ENCODE measurements around the gene KRT16. TPM values are rescaled to one million over a fixed set of nuclear protein-coding genes. Genes with fewer than 3 reads are reported as not detected.

The KRT16 gene
- total RNA-seq, 2 experiments from 2014 or later, result not detected

GRCh38 chr17:41571561-41572434, 40.8 kb downstream of the KRT16 start, which contains the start of gene KRT9:
Gene KRT9, minus strand, starts transcription at chr17:41572059. Its CDS starts 67 bp downstream, at chr17:41571992.
- TF ChIP-seq, protein P1, sequence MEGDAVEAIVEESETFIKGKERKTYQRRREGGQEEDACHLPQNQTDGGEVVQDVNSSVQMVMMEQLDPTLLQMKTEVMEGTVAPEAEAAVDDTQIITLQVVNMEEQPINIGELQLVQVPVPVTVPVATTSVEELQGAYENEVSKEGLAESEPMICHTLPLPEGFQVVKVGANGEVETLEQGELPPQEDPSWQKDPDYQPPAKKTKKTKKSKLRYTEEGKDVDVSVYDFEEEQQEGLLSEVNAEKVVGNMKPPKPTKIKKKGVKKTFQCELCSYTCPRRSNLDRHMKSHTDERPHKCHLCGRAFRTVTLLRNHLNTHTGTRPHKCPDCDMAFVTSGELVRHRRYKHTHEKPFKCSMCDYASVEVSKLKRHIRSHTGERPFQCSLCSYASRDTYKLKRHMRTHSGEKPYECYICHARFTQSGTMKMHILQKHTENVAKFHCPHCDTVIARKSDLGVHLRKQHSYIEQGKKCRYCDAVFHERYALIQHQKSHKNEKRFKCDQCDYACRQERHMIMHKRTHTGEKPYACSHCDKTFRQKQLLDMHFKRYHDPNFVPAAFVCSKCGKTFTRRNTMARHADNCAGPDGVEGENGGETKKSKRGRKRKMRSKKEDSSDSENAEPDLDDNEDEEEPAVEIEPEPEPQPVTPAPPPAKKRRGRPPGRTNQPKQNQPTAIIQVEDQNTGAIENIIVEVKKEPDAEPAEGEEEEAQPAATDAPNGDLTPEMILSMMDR (IDR thresholded peaks at IDR 0.05), result no peak
- ChIA-PET POLR2A (interaction anchor here (0.6 kb wide), 1 partner anchor 80 kb away, joined by 3 read pairs; no protein-coding TSS in a partner anchor), CTCF (no interaction called here)
- H3K27ac Mint-ChIP-seq, result no peak within 1 kb of the TSS
- Histone ChIP-seq H3K27ac (ENCODE audit: low read depth in 1 of 2, low read length in 2 of 2) (no peak within 1 kb of the TSS), H3K9me3 (ENCODE audit: control insufficient read depth in 1 of 2, insufficient read depth in 1 of 2, low read length in 2 of 2) (peaks cover 10 to 16% of the 10 kb centered on the region in 2 experiments), H3K27me3 (ENCODE audit: control insufficient read depth in 1 of 2, insufficient read depth in 2 of 2, low read length in 2 of 2) (peaks cover 14 to 16% of the 10 kb centered on the region in 2 experiments), H3K36me3 (ENCODE audit: insufficient read depth, low read length) (no peaks in the 10 kb centered on the region), H3K4me1 (ENCODE audit: insufficient read depth, low read length) (peaks cover 4% of the 10 kb centered on the region), H3K4me3 (ENCODE audit: low read length) (no peak within 1 kb of the TSS)
- H3K4me3 Mint-ChIP-seq, result no peak within 1 kb of the TSS
- intact Hi-C loops (cut with DNase I, micrococcal nuclease), result no loop called here
- no peaks in the 10 kb centered on the region for H3K36me3 Mint-ChIP-seq (ENCODE audit: low read depth)
- H3K4me1 Mint-ChIP-seq (ENCODE audit: low read depth), result peaks cover 16% of the 10 kb centered on the region
- peaks cover 6% of the 10 kb centered on the region for H3K9me3 Mint-ChIP-seq
- DNase-seq, result no peak
- ATAC-seq (ENCODE audit: poor library complexity), result no peak
- peaks cover 44% of the 10 kb centered on the region for H3K27me3 Mint-ChIP-seq

- Mint-ChIP-seq H3K36me3 (ENCODE audit: low read depth) (no peaks in the 10 kb centered on the region), H3K27ac (peak overlapping the region; percentile 71), H3K9me3 (peaks cover 6% of the 10 kb centered on the region), H3K27me3 (peaks cover 27% of the 10 kb centered on the region), H3K4me3 (no peak overlapping the region), H3K4me1 (ENCODE audit: low read depth) (peaks cover 19% of the 10 kb centered on the region)
- peaks cover 4% of the 10 kb centered on the region for H3K4me1 ChIP-seq (ENCODE audit: insufficient read depth, low read length)
- no peaks in the 10 kb centered on the region for H3K36me3 ChIP-seq (ENCODE audit: insufficient read depth, low read length)
- DNase-seq (peak in 4 of 14 experiments; percentile 6 to 24 (median 10)), ATAC-seq (ENCODE audit: poor library complexity) (peak; percentile 17)
- peaks cover 4 to 11% of the 10 kb centered on the region in 2 experiments for H3K27me3 ChIP-seq (ENCODE audit: control insufficient read depth in 1 of 2, insufficient read depth in 2 of 2, low read length in 2 of 2)
- H3K9me3 ChIP-seq (ENCODE audit: control insufficient read depth in 1 of 2, insufficient read depth in 1 of 2, low read length in 2 of 2), result peaks cover 10 to 16% of the 10 kb centered on the region in 2 experiments
- H3K4me3 ChIP-seq (ENCODE audit: low read length), result no peak overlapping the region
- CTCF ChIA-PET, result interaction anchor here (2.3 kb wide), 1 partner anchor 18 kb away, joined by 7 read pairs; no protein-coding TSS in a partner anchor
- TF ChIP-seq, protein P1 (IDR thresholded peaks at IDR 0.05), result no peak
- POLR2A ChIA-PET, result no interaction called here
- intact Hi-C loops (cut with DNase I, micrococcal nuclease), result no loop called here
- H3K27ac ChIP-seq (ENCODE audit: low read depth in 1 of 2, low read length in 2 of 2), result peak overlapping the region; percentile 14 to 47
These were observed 45.2 kb downstream of the KRT16 start for GRCh38 chr17:41567317-41567716.

GRCh38 chr17:41565338-41565737, 47.2 kb downstream of the KRT16 start:
- no peak overlapping the region for H3K27ac Mint-ChIP-seq
- H3K4me1 Mint-ChIP-seq (ENCODE audit: low read depth), result peaks cover 19% of the 10 kb centered on the region
- Histone ChIP-seq H3K36me3 (ENCODE audit: insufficient read depth, low read length) (no peaks in the 10 kb centered on the region), H3K27ac (ENCODE audit: low read depth in 1 of 2, low read length in 2 of 2) (no peak overlapping the region), H3K27me3 (ENCODE audit: control insufficient read depth in 1 of 2, insufficient read depth in 2 of 2, low read length in 2 of 2) (peaks cover 7 to 18% of the 10 kb centered on the region in 2 experiments), H3K9me3 (ENCODE audit: control insufficient read depth in 1 of 2, insufficient read depth in 1 of 2, low read length in 2 of 2) (peaks cover 10 to 16% of the 10 kb centered on the region in 2 experiments), H3K4me1 (ENCODE audit: insufficient read depth, low read length) (peaks cover 4% of the 10 kb centered on the region), H3K4me3 (ENCODE audit: low read length) (no peak overlapping the region)
- H3K27me3 Mint-ChIP-seq, result peaks cover 29% of the 10 kb centered on the region
- intact Hi-C loops (cut with DNase I, micrococcal nuclease), result no loop called here
- H3K36me3 Mint-ChIP-seq (ENCODE audit: low read depth), result no peaks in the 10 kb centered on the region
- H3K4me3 Mint-ChIP-seq, result no peak overlapping the region
- TF ChIP-seq, protein P1 (IDR thresholded peaks at IDR 0.05), result no peak
- peaks cover 6% of the 10 kb centered on the region for H3K9me3 Mint-ChIP-seq
- ChIA-PET CTCF (interaction anchor here (2.3 kb wide), 1 partner anchor 16 kb away, joined by 7 read pairs; no protein-coding TSS in a partner anchor), POLR2A (no interaction called here)
- DNase-seq, result no peak
- ATAC-seq (ENCODE audit: poor library complexity), result no peak

All from CD4-positive, alpha-beta T cell (primary cell).